ENCODE measurements around the gene PLEK2.
"Not testable (repeated sequence)": the region's sequence is repeated elsewhere in the genome, so short reads cannot be mapped to it uniquely, and the experiment has no call there.

PLEK2 gene

DNA sequence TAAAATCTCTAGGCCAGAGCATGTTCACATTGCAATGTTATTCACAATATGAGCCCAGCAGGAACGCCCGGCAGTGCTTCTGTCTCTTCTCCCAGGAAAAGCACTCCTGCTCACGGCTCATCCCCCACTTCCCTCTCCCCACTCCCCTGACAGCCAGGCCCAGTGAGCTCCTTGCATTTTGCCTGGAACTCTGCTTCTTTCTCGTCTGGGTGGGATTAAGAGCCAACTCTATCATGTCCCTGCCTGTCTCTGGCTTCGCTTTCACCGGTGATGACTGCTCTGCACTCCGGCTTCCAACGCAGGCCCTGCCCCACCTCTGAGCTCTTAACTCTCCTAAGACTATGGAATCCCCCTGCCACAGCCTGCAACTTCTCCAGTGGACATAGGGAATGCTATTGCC, 2.5 kb downstream of the PLEK2 start:
- Histone ChIP-seq H3K36me3 (ENCODE audit: control insufficient read depth, low read length) (no peaks in the 10 kb centered on the region), H3K4me2 (ENCODE audit: low read length) (no peak overlapping the region)

DNA sequence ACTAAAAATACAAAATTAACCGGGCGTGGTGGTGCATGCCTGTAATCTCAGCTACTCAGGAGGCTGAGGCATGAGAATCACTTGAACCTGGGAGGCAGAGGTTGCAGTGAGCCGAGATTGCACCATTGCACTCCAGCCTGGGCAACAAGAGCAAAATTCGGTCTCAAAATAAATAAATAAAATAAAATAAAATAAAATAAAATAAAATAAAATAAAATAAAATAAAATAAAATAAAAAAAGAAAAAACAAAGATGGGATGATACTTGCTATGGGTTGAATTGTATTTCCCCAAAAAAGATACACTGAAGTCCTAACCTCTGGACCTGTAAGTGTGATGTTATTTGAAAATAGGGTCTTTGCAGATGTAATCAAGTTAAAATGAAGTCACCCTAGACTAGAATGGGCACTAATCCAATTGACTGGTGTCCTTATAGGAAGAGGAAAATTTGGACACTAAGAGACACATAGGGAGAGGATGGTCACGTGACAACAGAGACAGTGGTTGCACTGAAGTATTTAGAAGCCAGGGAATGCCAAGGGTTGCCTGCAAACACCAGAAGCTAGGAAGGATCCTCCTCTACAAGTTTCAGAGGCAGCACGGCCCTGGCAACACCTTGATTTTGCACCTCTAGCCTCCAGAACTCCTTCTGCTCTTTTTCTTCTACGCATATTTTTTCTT, 3.7 kb downstream of the PLEK2 start:
- not testable (repeated sequence) for H3K9me2 ChIP-seq (replicated peaks; ENCODE audit: control insufficient read depth, low read length)

More for the DNA sequence above, 2.5 kb downstream of the PLEK2 start:
- no peaks in the 10 kb centered on the region for H3K4me1 ChIP-seq (ENCODE audit: control insufficient read depth, low read length)
- no peaks in the 10 kb centered on the region for H3K9me3 ChIP-seq (ENCODE audit: control insufficient read depth, insufficient read depth, low read length)
- no peaks in the 10 kb centered on the region for H3F3A ChIP-seq (ENCODE audit: control insufficient read depth, insufficient read depth)
- H3K79me2 ChIP-seq (ENCODE audit: control insufficient read depth, low read length) = no peaks in the 10 kb centered on the region
- TF ChIP-seq EZH2phosphoT487 (IDR thresholded peaks at IDR 0.05; ENCODE audit: borderline replicate concordance, low read length) = no peak
- TF ChIP-seq, protein P1, sequence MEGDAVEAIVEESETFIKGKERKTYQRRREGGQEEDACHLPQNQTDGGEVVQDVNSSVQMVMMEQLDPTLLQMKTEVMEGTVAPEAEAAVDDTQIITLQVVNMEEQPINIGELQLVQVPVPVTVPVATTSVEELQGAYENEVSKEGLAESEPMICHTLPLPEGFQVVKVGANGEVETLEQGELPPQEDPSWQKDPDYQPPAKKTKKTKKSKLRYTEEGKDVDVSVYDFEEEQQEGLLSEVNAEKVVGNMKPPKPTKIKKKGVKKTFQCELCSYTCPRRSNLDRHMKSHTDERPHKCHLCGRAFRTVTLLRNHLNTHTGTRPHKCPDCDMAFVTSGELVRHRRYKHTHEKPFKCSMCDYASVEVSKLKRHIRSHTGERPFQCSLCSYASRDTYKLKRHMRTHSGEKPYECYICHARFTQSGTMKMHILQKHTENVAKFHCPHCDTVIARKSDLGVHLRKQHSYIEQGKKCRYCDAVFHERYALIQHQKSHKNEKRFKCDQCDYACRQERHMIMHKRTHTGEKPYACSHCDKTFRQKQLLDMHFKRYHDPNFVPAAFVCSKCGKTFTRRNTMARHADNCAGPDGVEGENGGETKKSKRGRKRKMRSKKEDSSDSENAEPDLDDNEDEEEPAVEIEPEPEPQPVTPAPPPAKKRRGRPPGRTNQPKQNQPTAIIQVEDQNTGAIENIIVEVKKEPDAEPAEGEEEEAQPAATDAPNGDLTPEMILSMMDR (IDR thresholded peaks at IDR 0.05; ENCODE audit: low read depth, low read length, poor library complexity, severe bottlenecking) = no peak
- H3K27ac ChIP-seq (ENCODE audit: low read depth, low read length) = no peak overlapping the region
- H3K4me3 ChIP-seq (ENCODE audit: low read length) = no peak overlapping the region
- H3K9me2 ChIP-seq (replicated peaks; ENCODE audit: control insufficient read depth, low read length) = no peaks in the 10 kb centered on the region
- H4K20me1 ChIP-seq (ENCODE audit: control insufficient read depth, insufficient read depth, low read depth, low read length) = no peaks in the 10 kb centered on the region
- H3K27me3 ChIP-seq (ENCODE audit: control insufficient read depth, low read length) = no peaks in the 10 kb centered on the region

DNA sequence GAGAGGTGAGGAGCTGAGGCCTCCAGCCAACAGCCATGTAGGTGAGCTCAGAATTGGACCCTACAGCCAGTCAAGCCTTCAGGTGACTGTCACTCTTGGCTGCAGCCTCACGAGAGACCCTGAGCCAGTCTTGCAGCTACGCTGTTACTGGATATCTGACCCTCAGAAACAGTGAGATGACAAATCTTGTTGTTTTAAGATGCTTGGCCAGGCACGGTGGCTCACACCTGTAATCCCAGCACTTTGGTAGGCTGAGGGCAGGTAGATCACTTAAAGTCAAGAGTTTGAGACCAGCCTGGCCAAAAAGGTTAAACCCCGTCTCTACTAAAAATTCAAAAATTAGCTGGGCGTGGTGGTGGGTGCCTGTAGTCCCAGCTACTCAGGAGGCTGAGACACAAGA, 6.2 kb downstream of the PLEK2 start:
- H4K20me1 ChIP-seq (ENCODE audit: control insufficient read depth, insufficient read depth, low read depth, low read length) = no peaks in the 10 kb centered on the region
- H3K4me1 ChIP-seq (ENCODE audit: control insufficient read depth, low read length) = no peaks in the 10 kb centered on the region
- TF ChIP-seq EZH2phosphoT487 (IDR thresholded peaks at IDR 0.05; ENCODE audit: borderline replicate concordance, low read length) = no peak
- TF ChIP-seq, protein P1 (IDR thresholded peaks at IDR 0.05; ENCODE audit: low read depth, low read length, poor library complexity, severe bottlenecking) = no peak
- H3K27me3 ChIP-seq (ENCODE audit: control insufficient read depth, low read length) = no peaks in the 10 kb centered on the region; the same call in 1 of the 2 replicates
- H3K4me3 ChIP-seq (ENCODE audit: low read length) = no peak overlapping the region
- H3K9me3 ChIP-seq (ENCODE audit: control insufficient read depth, insufficient read depth, low read length) = no peaks in the 10 kb centered on the region
- no peak overlapping the region for H3K4me2 ChIP-seq (ENCODE audit: low read length)
- H3K36me3 ChIP-seq (ENCODE audit: control insufficient read depth, low read length) = no peaks in the 10 kb centered on the region
- no peaks in the 10 kb centered on the region for H3K9me2 ChIP-seq (replicated peaks; ENCODE audit: control insufficient read depth, low read length)
- no peak overlapping the region for H3K27ac ChIP-seq (ENCODE audit: low read depth, low read length)
- H3F3A ChIP-seq (ENCODE audit: control insufficient read depth, insufficient read depth) = no peaks in the 10 kb centered on the region
- no peaks in the 10 kb centered on the region for H3K79me2 ChIP-seq (ENCODE audit: control insufficient read depth, low read length)

More for the DNA sequence above, 3.7 kb downstream of the PLEK2 start:
- H3K27me3 ChIP-seq (ENCODE audit: control insufficient read depth, low read length); H3K4me1 ChIP-seq (ENCODE audit: control insufficient read depth, low read length); H3K27ac ChIP-seq (ENCODE audit: low read depth, low read length); H3K4me3 ChIP-seq (ENCODE audit: low read length); H3K36me3 ChIP-seq (ENCODE audit: control insufficient read depth, low read length); H4K20me1 ChIP-seq (ENCODE audit: control insufficient read depth, insufficient read depth, low read depth, low read length); H3K4me2 ChIP-seq (ENCODE audit: low read length); H3K79me2 ChIP-seq (ENCODE audit: control insufficient read depth, low read length); H3K9me3 ChIP-seq (ENCODE audit: control insufficient read depth, insufficient read depth, low read length); H3F3A ChIP-seq (ENCODE audit: control insufficient read depth, insufficient read depth): not testable (repeated sequence)

DNA sequence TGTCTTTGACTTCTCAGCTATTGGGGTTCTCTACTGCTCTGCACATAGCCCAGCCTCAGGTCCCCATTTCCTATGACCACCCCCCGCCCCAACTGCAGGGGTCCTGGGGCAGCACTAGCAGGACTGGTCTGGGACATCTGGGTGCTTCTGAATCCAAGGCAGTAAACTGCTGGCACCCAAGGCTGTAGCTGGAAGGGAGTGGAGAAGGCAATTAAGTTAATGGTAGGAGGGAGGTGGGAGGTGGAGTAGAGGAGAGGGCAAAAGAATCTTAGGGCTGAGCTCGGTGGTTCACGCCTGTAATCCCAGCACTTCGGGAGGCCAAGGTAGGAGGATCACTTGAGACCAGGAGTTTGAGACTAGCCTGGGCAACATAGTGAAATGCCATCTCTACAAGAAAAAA, 11.5 kb downstream of the PLEK2 start:
- no peak overlapping the region for H3K27ac ChIP-seq (ENCODE audit: low read depth, low read length)
- no peaks in the 10 kb centered on the region; the same call in 1 of the 2 replicates for H3K27me3 ChIP-seq (ENCODE audit: control insufficient read depth, low read length)
- no peaks in the 10 kb centered on the region for H3K9me3 ChIP-seq (ENCODE audit: control insufficient read depth, insufficient read depth, low read length)
- no peak overlapping the region for H3K4me2 ChIP-seq (ENCODE audit: low read length)
- H3K9me2 ChIP-seq (replicated peaks; ENCODE audit: control insufficient read depth, low read length) = no peaks in the 10 kb centered on the region
- H3K36me3 ChIP-seq (ENCODE audit: control insufficient read depth, low read length) = no peaks in the 10 kb centered on the region
- H4K20me1 ChIP-seq (ENCODE audit: control insufficient read depth, insufficient read depth, low read depth, low read length) = no peaks in the 10 kb centered on the region
- no peaks in the 10 kb centered on the region for H3F3A ChIP-seq (ENCODE audit: control insufficient read depth, insufficient read depth)
- H3K4me1 ChIP-seq (ENCODE audit: control insufficient read depth, low read length) = no peaks in the 10 kb centered on the region
- H3K79me2 ChIP-seq (ENCODE audit: control insufficient read depth, low read length) = no peaks in the 10 kb centered on the region
- TF ChIP-seq EZH2phosphoT487 (IDR thresholded peaks at IDR 0.05; ENCODE audit: borderline replicate concordance, low read length) = no peak
- TF ChIP-seq, protein P1 (IDR thresholded peaks at IDR 0.05; ENCODE audit: low read depth, low read length, poor library complexity, severe bottlenecking) = no peak
- no peak overlapping the region for H3K4me3 ChIP-seq (ENCODE audit: low read length)

All from DOHH2 (cell line).